Peyer's patch (tissue), 4 donors: ENCODE data around the gene TFAP2A. TPM values are rescaled to one million over a fixed set of nuclear protein-coding genes. Genes with fewer than 3 reads are reported as not detected.

ENCODE experiments used
- DNase-seq, 3 donors: peaks; one replicate each; pipeline ENCODE4 v3.0.0-alpha.2; 2017 to 2019
- H3K27ac ChIP-seq, 4 donors: fragments of 200-600 bp; sonication (generic); one replicate each; pipeline ENCODE4 v1.5.1; 2016 to 2019
- H3K27me3 ChIP-seq, 2 donors: fragments of 200-600 bp; sonication (generic); one replicate each; pipeline ENCODE4 v1.5.1; 2019
- H3K36me3 ChIP-seq, 3 donors: fragments of 200-600 bp; sonication (generic); one replicate each; pipeline ENCODE4 v1.5.1; 2016 to 2019
- H3K4me1 ChIP-seq, 4 donors: fragments of 200-600 bp; sonication (generic); one replicate each; pipeline ENCODE4 v1.5.1; 2016 to 2019
- H3K4me3 ChIP-seq, 4 donors: fragments of 200-600 bp; sonication (generic); 1 replicate in 3 of 4; 2 replicates in 1 of 4; pipeline ENCODE4 v1.5.1; 2016 to 2019; ENCODE audit warnings: mild to moderate bottlenecking in 1 of 4
- H3K9me3 ChIP-seq, 4 donors: fragments of 200-600 bp; sonication (generic); one replicate each; pipeline ENCODE4 v1.5.1; 2016 to 2019; ENCODE audit warnings: mild to moderate bottlenecking in 1 of 4
- CTCF ChIP-seq, 6 experiments: fragments of 450-650 bp in 4 of 6; fragments of 200-600 bp in 2 of 6; sonication (generic) in 1 of 6; IDR thresholded peaks; one replicate each; pipeline ENCODE4 v1.5.1; 2017 to 2019; ENCODE audit warnings: antibody characterized with exemption in 6 of 6, mild to moderate bottlenecking in 3 of 6, moderate library complexity in 1 of 6
- POLR2A ChIP-seq, 2 donors: fragments of 450-650 bp; IDR thresholded peaks; one replicate each; pipeline ENCODE4 v1.5.1; 2017; ENCODE audit warnings: antibody characterized with exemption in 2 of 2, mild to moderate bottlenecking in 2 of 2, moderate library complexity in 2 of 2
- total RNA-seq, 4 donors: library from RNA; depleted of rRNA; stranded (reverse); fragments of >200 nt; gene quantifications; one replicate each; pipeline ENCODE4 v1.1.0, GENCODE V29; 2016

Gene TFAP2A
- total RNA-seq, 4 donors from 2014 or later: 1.4 TPM; not detected in 3

GRCh38 chr6:10458287-10458686, 43.4 kb upstream of the TFAP2A start:
- Histone ChIP-seq H3K27me3 (no peaks in the 10 kb centered on the region), H3K4me3 (no peak overlapping the region), H3K4me1 (no peaks in the 10 kb centered on the region), H3K36me3 (no peaks in the 10 kb centered on the region), H3K9me3 (no peaks in the 10 kb centered on the region), H3K27ac (no peak overlapping the region)
- no peak for TF ChIP-seq CTCF (IDR thresholded peaks at IDR 0.05)
- no peak for TF ChIP-seq POLR2A (IDR thresholded peaks at IDR 0.05)
- DNase-seq: no peak

GRCh38 chr6:10453596-10453995, 38.7 kb upstream of the TFAP2A start:
- Histone ChIP-seq H3K4me3 (no peak overlapping the region), H3K27ac (no peak overlapping the region), H3K36me3 (no peaks in the 10 kb centered on the region), H3K4me1 (no peaks in the 10 kb centered on the region), H3K27me3 (no peaks in the 10 kb centered on the region), H3K9me3 (no peaks in the 10 kb centered on the region)
- TF ChIP-seq CTCF (IDR thresholded peaks at IDR 0.05): no peak
- no peak for TF ChIP-seq POLR2A (IDR thresholded peaks at IDR 0.05)
- DNase-seq: no peak

- Histone ChIP-seq H3K4me1 (no peaks in the 10 kb centered on the region), H3K4me3 (no peak overlapping the region), H3K9me3 (no peaks in the 10 kb centered on the region), H3K27ac (no peak overlapping the region), H3K36me3 (no peaks in the 10 kb centered on the region), H3K27me3 (no peaks in the 10 kb centered on the region)
- TF ChIP-seq POLR2A (IDR thresholded peaks at IDR 0.05) (no peak), CTCF (IDR thresholded peaks at IDR 0.05) (no peak)
- no peak for DNase-seq
These were observed 37.1 kb upstream of the TFAP2A start for GRCh38 chr6:10451828-10452509.

- no peaks in the 10 kb centered on the region for H3K36me3 ChIP-seq
- H3K27me3 ChIP-seq: no peaks in the 10 kb centered on the region
- DNase-seq: no peak
- no peaks in the 10 kb centered on the region for H3K9me3 ChIP-seq
- no peak overlapping the region for H3K27ac ChIP-seq
- TF ChIP-seq CTCF (IDR thresholded peaks at IDR 0.05) (no peak), POLR2A (IDR thresholded peaks at IDR 0.05) (no peak)
- H3K4me1 ChIP-seq: no peaks in the 10 kb centered on the region
- no peak overlapping the region for H3K4me3 ChIP-seq
These were observed 36.5 kb upstream of the TFAP2A start for GRCh38 chr6:10451394-10451793.

GRCh38 chr6:10449751-10450150, 34.9 kb upstream of the TFAP2A start:
- H3K9me3 ChIP-seq: no peaks in the 10 kb centered on the region
- H3K4me1 ChIP-seq: no peaks in the 10 kb centered on the region
- TF ChIP-seq CTCF (IDR thresholded peaks at IDR 0.05) (no peak), POLR2A (IDR thresholded peaks at IDR 0.05) (no peak)
- H3K36me3 ChIP-seq: no peaks in the 10 kb centered on the region
- H3K27ac ChIP-seq: no peak overlapping the region
- H3K4me3 ChIP-seq: no peak overlapping the region
- DNase-seq: no peak
- no peaks in the 10 kb centered on the region for H3K27me3 ChIP-seq

GRCh38 chr6:10448096-10448495, 33.2 kb upstream of the TFAP2A start:
- TF ChIP-seq POLR2A (IDR thresholded peaks at IDR 0.05): no peak
- no peak for TF ChIP-seq CTCF (IDR thresholded peaks at IDR 0.05)
- Histone ChIP-seq H3K4me1 (no peaks in the 10 kb centered on the region), H3K27ac (no peak overlapping the region), H3K27me3 (no peaks in the 10 kb centered on the region), H3K9me3 (no peaks in the 10 kb centered on the region), H3K4me3 (no peak overlapping the region), H3K36me3 (no peaks in the 10 kb centered on the region)
- no peak for DNase-seq
